ENCODE measurements around the gene TMEM132D. TPM values are rescaled to one million over a fixed set of nuclear protein-coding genes. Genes with fewer than 3 reads are reported as not detected.
A peak's percentile ranks its signal among the peaks of the same experiment; 100 is the strongest.

TMEM132D gene
- total and polyA plus RNA-seq, 2 of the 8 experiments (the other 6 are each of a cell fraction or from before 2014, with no cell fraction given) = 3.5 to 10.1 TPM

- H3K27ac ChIP-seq (ENCODE audit: low read depth, low read length) = no peak overlapping the region
- 0 out of 2 replicates have a peak overlapping the region, but pooled peaks have one; percentile 77 for H2AFZ ChIP-seq (ENCODE audit: low read length)
- H3K4me2 ChIP-seq (ENCODE audit: insufficient read depth in 1 of 2, low read depth in 2 of 2, low read length in 2 of 2) = no peak overlapping the region
- TF ChIP-seq SP4 (IDR thresholded peaks at IDR 0.05; ENCODE audit: low read length) = no peak
- TF ChIP-seq RAD21 (IDR thresholded peaks at IDR 0.05 in 1 of 2, conservative IDR thresholded peaks at IDR 0.05 in 1 of 2; ENCODE audit: low read depth in 2 of 2, low read length in 2 of 2) = peak; percentile 70 to 77
- peak; percentile 59 to 75 (median 63) for TF ChIP-seq CTCF (IDR thresholded peaks at IDR 0.05; ENCODE audit: control extremely low read depth in 1 of 3, insufficient read depth in 1 of 3, low read depth in 1 of 3, low read length in 3 of 3)
- TF ChIP-seq PHF8 (conservative IDR thresholded peaks at IDR 0.05; ENCODE audit: low read depth, low read length) = no peak
- no peak for TF ChIP-seq GTF2F1 (IDR thresholded peaks at IDR 0.05; ENCODE audit: borderline replicate concordance, low read depth, low read length)
- no peak for TF ChIP-seq SP1 (IDR thresholded peaks at IDR 0.05; ENCODE audit: low read depth, low read length)
- H2AK5ac ChIP-seq (ENCODE audit: low read depth, low read length) = no peak overlapping the region
- no peak overlapping the region for H4K91ac ChIP-seq (replicated peaks; ENCODE audit: insufficient read length, low read length)
- H3K23ac ChIP-seq (ENCODE audit: insufficient read length) = no peak overlapping the region
- no peak overlapping the region for H2BK15ac ChIP-seq (ENCODE audit: low read length)
- H3K79me1 ChIP-seq (ENCODE audit: low read depth, low read length) = no peaks in the 10 kb centered on the region
- FAIRE-seq (peak; percentile 88), DNase-seq (ENCODE audit: low read depth in 1 of 2, low spot score in 2 of 2) (no peak)
- POLR2A ChIA-PET (ENCODE audit: partially characterized antibody) = no interaction called here
- no peak overlapping the region for H3K4ac ChIP-seq (replicated peaks; ENCODE audit: insufficient read length, low read depth, low read length)
- peaks cover 0 to 8% (median 4%) of the 10 kb centered on the region in 4 experiments; a peak in 4 of 7 replicates for H3K4me1 ChIP-seq (replicated peaks in 1 of 4; ENCODE audit: control insufficient read depth in 3 of 4, insufficient read depth in 4 of 4, low read length in 3 of 4)
- no peaks in the 10 kb centered on the region for H3K36me3 ChIP-seq (ENCODE audit: control insufficient read depth in 2 of 4, insufficient read depth in 4 of 4, low read length in 3 of 4)
- H3K14ac ChIP-seq (ENCODE audit: insufficient read length) = no peak overlapping the region
- no peak overlapping the region for H3K4me3 ChIP-seq (ENCODE audit: extremely low read depth in 1 of 4, insufficient read depth in 2 of 4, low read depth in 3 of 4, low read length in 4 of 4)
- no peak overlapping the region for H3K18ac ChIP-seq (ENCODE audit: extremely low read depth, low read length)
- WGBS, 2 experiments (ENCODE audit: extremely low coverage in 1 of 2, insufficient coverage in 1 of 2, insufficient read length in 1 of 2, insufficient replicate concordance in 2 of 2, low coverage in 1 of 2, low lambda C conversion rate in 2 of 2, missing lambda C conversion rate in 1 of 2) = 41% methylated on average over 7 of the region's 9 CpGs; no CpG with 5 or more reads in 1 of the 2 experiments
- H3K27me3 ChIP-seq (replicated peaks in 1 of 4; ENCODE audit: control insufficient read depth in 3 of 4, extremely low read depth in 1 of 4, insufficient read depth in 3 of 4, low read length in 3 of 4) = no peaks in the 10 kb centered on the region; a peak in 2 of 7 replicates
- peaks cover 4% of the 10 kb centered on the region; the same call in 1 of the 2 replicates for H3K23me2 ChIP-seq (ENCODE audit: low read depth, low read length)
- no peak overlapping the region for H2BK12ac ChIP-seq (ENCODE audit: low read depth, low read length)
- no peak overlapping the region for H4K8ac ChIP-seq (ENCODE audit: extremely low read depth, insufficient read depth, low read length)
- no peak overlapping the region for H3K9ac ChIP-seq (replicated peaks in 1 of 4; ENCODE audit: extremely low read depth in 1 of 4, low read depth in 3 of 4, low read length in 3 of 4)
- no peak overlapping the region for H4K5ac ChIP-seq (ENCODE audit: insufficient read length, low read depth, low read length)
- H2BK120ac ChIP-seq (replicated peaks; ENCODE audit: low read depth, low read length) = no peak overlapping the region
- no peaks in the 10 kb centered on the region for H3K79me2 ChIP-seq (ENCODE audit: control insufficient read depth in 1 of 2, insufficient read depth in 2 of 2, low read length in 2 of 2)
- no peaks in the 10 kb centered on the region for H3K9me3 ChIP-seq (ENCODE audit: insufficient read depth in 2 of 2, low read depth in 1 of 2, low read length in 1 of 2)
- H4K20me1 ChIP-seq (replicated peaks in 1 of 2; ENCODE audit: control insufficient read depth in 1 of 2, insufficient read depth in 2 of 2, low read length in 2 of 2) = no peaks in the 10 kb centered on the region
- no peak overlapping the region for H2BK5ac ChIP-seq (ENCODE audit: low read depth, low read length)
- no peak overlapping the region for H2BK20ac ChIP-seq (ENCODE audit: low read length)
- H3K56ac ChIP-seq (replicated peaks; ENCODE audit: insufficient read length, low read depth, low read length) = no peak overlapping the region
- CTCF ChIA-PET (ENCODE audit: partially characterized antibody) = interaction anchor here (0.8 to 1.8 kb wide), 8 partner anchors 12 to 452 kb away, joined by 3 to 5 read pairs (median 3); no protein-coding TSS in a partner anchor
Observed at GRCh38 chr12:129067491-129067890, 836.3 kb downstream of the TMEM132D start.

All from H1 (cell line).